HCT116 (cell line): ENCODE data around the gene PRRT4. TPM values are rescaled to one million over a fixed set of nuclear protein-coding genes. Genes with fewer than 3 reads are reported as not detected.

Experiments used
- ATAC-seq: fragments of 200-7000 bp; cut with Tn5 transposase; 2 replicates; pipeline ENCODE4 v1.9.1; 2020; ENCODE audit warnings: mild to moderate bottlenecking, moderate library complexity
- BruUV-seq: library from RNA; stranded (reverse); fragments of 400-500 nt; replicated peaks from 2 replicates; lab custom pipeline; 2021; lab: Mats Ljungman, UMichigan
- CTCF ChIA-PET: fragments of 300-600 bp; sonication (Branson Sonifier 250); formaldehyde crosslinking; loops from one replicate; lab custom pipeline; 2021; ENCODE audit warnings: antibody characterized with exemption; lab: Charles Lee
- POLR2A ChIA-PET: fragments of 300-600, 350-600 bp; sonication (Branson Sonifier 250); formaldehyde crosslinking; loops from one replicate; lab custom pipeline; 2021; ENCODE audit warnings: antibody characterized with exemption; lab: Charles Lee
- RAD21 ChIA-PET, 2 experiments: fragments of 300-600 bp; sonication (Branson Sonifier 250); formaldehyde crosslinking; loops; one replicate each; lab custom pipeline; 2023; ENCODE audit warnings: low total read pairs in 2 of 2; ENCODE audit not compliant: uncharacterized antibody in 2 of 2, unreplicated experiment in 2 of 2, low non-redundant PET in 1 of 2; lab: Charles Lee
- DNase-seq: peaks from one replicate; pipeline ENCODE4 v3.0.0-alpha.2; 2010; ENCODE audit warnings: low read depth, low spot score
- H2AFZ ChIP-seq: fragments of 200-600 bp; shearing (Covaris generic), sonication (generic); 2 replicates; pipeline ENCODE4 v1.6.1; 2017; ENCODE audit warnings: low read depth, mixed run types, mixed read lengths, antibody characterized with exemption, low read length; ENCODE audit not compliant: poor library complexity, severe bottlenecking
- H3K27ac ChIP-seq: 2 replicates; pipeline ENCODE4 v1.5.1; 2012; ENCODE audit warnings: low read depth, low read length
- H3K27me3 ChIP-seq: fragments of 200-600 bp; sonication (generic); 2 replicates; pipeline ENCODE4 v1.6.1; 2016; ENCODE audit warnings: mixed run types, low read length, mixed read lengths; ENCODE audit not compliant: insufficient read depth
- H3K36me3 ChIP-seq, 2 experiments: fragments of 200-500 bp in 1 of 2; fragments of 200-600 bp in 1 of 2; sonication (Bioruptor generic) in 1 of 2; sonication (generic) in 1 of 2; 2 replicates each; pipeline versions ENCODE4 v1.5.1 to v1.6.1; 2014 to 2016; ENCODE audit warnings: low read length in 2 of 2, inconsistent platforms in 1 of 2, mixed read lengths in 1 of 2, mixed run types in 1 of 2; ENCODE audit not compliant: insufficient read depth in 2 of 2, control insufficient read depth in 1 of 2
- H3K4me1 ChIP-seq, 2 experiments: fragments of 200-600 bp in 1 of 2; sonication (generic) in 1 of 2; 2 replicates each; pipeline versions ENCODE4 v1.5.1 to v1.6.1; 2012 to 2017; ENCODE audit warnings: low read length in 2 of 2, inconsistent platforms in 1 of 2, mild to moderate bottlenecking in 1 of 2, mixed read lengths in 1 of 2, mixed run types in 1 of 2, moderate library complexity in 1 of 2; ENCODE audit not compliant: insufficient read depth in 2 of 2, control insufficient read depth in 1 of 2
- H3K4me2 ChIP-seq: fragments of 200-600 bp; sonication (generic); 2 replicates; pipeline ENCODE4 v1.6.1; 2017; ENCODE audit warnings: mixed run types, low read length, mixed read lengths
- H3K4me3 ChIP-seq, 2 experiments: fragments of 200-600 bp in 1 of 2; sonication (generic) in 1 of 2; replicated peaks in 1 of 2; 2 replicates each; pipeline ENCODE4 v1.5.1; 2011 to 2016; ENCODE audit warnings: low read length in 2 of 2, control low read depth in 1 of 2, low read depth in 1 of 2, mild to moderate bottlenecking in 1 of 2, mixed read lengths in 1 of 2, mixed run types in 1 of 2
- H3K79me2 ChIP-seq: fragments of 200-600 bp; sonication (generic); 2 replicates; pipeline ENCODE4 v1.6.1; 2017; ENCODE audit warnings: mild to moderate bottlenecking, mixed run types, low read length, moderate library complexity, mixed read lengths; ENCODE audit not compliant: insufficient read depth
- H3K9ac ChIP-seq: fragments of 200-600 bp; sonication (generic); 2 replicates; pipeline ENCODE4 v1.6.1; 2016; ENCODE audit warnings: low read length, mixed read lengths
- H3K9me2 ChIP-seq: fragments of 200-600 bp; sonication (generic), shearing (Covaris generic); 2 replicates; pipeline ENCODE4 v1.6.1; 2017; ENCODE audit warnings: mixed run types, mild to moderate bottlenecking, moderate library complexity; ENCODE audit not compliant: insufficient read depth
- H3K9me3 ChIP-seq, 2 experiments: fragments of 200-500 bp in 1 of 2; fragments of 200-600 bp in 1 of 2; sonication (Bioruptor generic) in 1 of 2; sonication (generic) in 1 of 2; 2 replicates each; pipeline ENCODE4 v1.6.1; 2014 to 2017; ENCODE audit warnings: low read length in 2 of 2, mixed read lengths in 2 of 2, inconsistent platforms in 1 of 2, low read depth in 1 of 2, mild to moderate bottlenecking in 1 of 2, mixed run types in 1 of 2, moderate library complexity in 1 of 2; ENCODE audit not compliant: control insufficient read depth in 1 of 2, insufficient read depth in 1 of 2
- H4K20me1 ChIP-seq: fragments of 200-600 bp; sonication (generic), shearing (Covaris generic); 2 replicates; pipeline ENCODE4 v1.6.1; 2017; ENCODE audit warnings: mixed run types, mild to moderate bottlenecking, moderate library complexity; ENCODE audit not compliant: insufficient read depth
- ELF1 ChIP-seq: IDR thresholded peaks from 2 replicates; pipeline ENCODE4 v1.6.1; 2012; ENCODE audit warnings: low read depth, borderline replicate concordance
- intact Hi-C: fragments of 100-400 bp; cut with micrococcal nuclease; formaldehyde crosslinking; loops from 2 replicates; pipeline ENCODE4 v1.10.0; 2022
- total RNA-seq: library from RNA; stranded (reverse); gene quantifications from one replicate; pipeline ENCODE4 v1.2.1, GENCODE V29; 2021; ENCODE audit not compliant: unreplicated experiment
- TF ChIP-seq, protein P1 (sequence below): IDR thresholded peaks from 2 replicates; pipeline ENCODE4 v1.6.1; 2012; ENCODE audit warnings: low read depth
- TF ChIP-seq, protein P2 (sequence below): IDR thresholded peaks from 2 replicates; pipeline ENCODE4 v1.6.1; 2012

PRRT4 gene
- total RNA-seq, 1 experiment from 2014 or later: 4.0 TPM

DNA sequence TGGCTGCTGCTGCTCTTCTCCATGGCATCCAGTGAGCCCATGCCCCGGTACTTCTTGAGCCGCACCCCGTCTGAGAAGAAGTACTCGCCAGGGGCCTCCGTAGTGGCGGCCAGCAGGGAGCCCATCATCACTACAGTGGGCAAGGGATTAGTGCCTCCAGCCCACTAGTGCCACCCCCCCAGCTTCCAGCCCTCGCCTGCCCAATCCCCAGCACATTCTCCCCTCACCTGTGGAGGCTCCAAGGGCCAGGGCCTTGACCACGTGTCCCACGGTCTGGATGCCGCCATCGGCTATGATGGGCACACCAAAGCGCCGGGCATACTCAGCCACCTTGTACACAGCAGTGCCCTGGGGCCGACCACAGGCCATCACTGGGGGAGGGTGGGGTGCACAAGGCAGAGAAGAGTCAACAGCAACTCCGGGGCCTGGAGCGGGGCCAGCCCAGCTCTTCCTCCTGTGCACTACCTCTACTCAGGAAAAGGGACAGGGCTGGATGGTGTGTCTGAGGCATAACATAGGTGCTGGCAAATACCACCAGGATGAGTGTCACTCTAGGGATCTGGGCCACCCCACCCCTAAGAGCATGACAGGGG is 33.5 kb upstream of the PRRT4 start:
- Histone ChIP-seq H3K4me3 (no peak overlapping the region), H3K27me3 (no peaks in the 10 kb centered on the region), H4K20me1 (no peaks in the 10 kb centered on the region; the same call in 1 of the 2 replicates), H3K36me3 (peaks cover 30 to 55% of the 10 kb centered on the region in 2 experiments), H3K27ac (no peak overlapping the region), H2AFZ (no peak overlapping the region), H3K4me1 (no peaks in the 10 kb centered on the region), H3K9me2 (no peaks in the 10 kb centered on the region), H3K9me3 (no peaks in the 10 kb centered on the region), H3K4me2 (no peak overlapping the region), H3K9ac (no peak overlapping the region), H3K79me2 (no peaks in the 10 kb centered on the region)
- intact Hi-C loops: no loop called here
- TF ChIP-seq, protein P1, sequence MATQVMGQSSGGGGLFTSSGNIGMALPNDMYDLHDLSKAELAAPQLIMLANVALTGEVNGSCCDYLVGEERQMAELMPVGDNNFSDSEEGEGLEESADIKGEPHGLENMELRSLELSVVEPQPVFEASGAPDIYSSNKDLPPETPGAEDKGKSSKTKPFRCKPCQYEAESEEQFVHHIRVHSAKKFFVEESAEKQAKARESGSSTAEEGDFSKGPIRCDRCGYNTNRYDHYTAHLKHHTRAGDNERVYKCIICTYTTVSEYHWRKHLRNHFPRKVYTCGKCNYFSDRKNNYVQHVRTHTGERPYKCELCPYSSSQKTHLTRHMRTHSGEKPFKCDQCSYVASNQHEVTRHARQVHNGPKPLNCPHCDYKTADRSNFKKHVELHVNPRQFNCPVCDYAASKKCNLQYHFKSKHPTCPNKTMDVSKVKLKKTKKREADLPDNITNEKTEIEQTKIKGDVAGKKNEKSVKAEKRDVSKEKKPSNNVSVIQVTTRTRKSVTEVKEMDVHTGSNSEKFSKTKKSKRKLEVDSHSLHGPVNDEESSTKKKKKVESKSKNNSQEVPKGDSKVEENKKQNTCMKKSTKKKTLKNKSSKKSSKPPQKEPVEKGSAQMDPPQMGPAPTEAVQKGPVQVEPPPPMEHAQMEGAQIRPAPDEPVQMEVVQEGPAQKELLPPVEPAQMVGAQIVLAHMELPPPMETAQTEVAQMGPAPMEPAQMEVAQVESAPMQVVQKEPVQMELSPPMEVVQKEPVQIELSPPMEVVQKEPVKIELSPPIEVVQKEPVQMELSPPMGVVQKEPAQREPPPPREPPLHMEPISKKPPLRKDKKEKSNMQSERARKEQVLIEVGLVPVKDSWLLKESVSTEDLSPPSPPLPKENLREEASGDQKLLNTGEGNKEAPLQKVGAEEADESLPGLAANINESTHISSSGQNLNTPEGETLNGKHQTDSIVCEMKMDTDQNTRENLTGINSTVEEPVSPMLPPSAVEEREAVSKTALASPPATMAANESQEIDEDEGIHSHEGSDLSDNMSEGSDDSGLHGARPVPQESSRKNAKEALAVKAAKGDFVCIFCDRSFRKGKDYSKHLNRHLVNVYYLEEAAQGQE: no peak
- TF ChIP-seq ELF1: no peak
- TF ChIP-seq, protein P2, sequence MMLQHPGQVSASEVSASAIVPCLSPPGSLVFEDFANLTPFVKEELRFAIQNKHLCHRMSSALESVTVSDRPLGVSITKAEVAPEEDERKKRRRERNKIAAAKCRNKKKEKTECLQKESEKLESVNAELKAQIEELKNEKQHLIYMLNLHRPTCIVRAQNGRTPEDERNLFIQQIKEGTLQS: no peak
- CTCF ChIA-PET: interaction anchor here (1.6 kb wide), 1 partner anchor 13 kb away, joined by 3 read pairs; no protein-coding TSS in a partner anchor
- no peak for ATAC-seq
- BruUV-seq: no TSS peak
- RAD21 ChIA-PET: no interaction called here
- POLR2A ChIA-PET: no interaction called here
- no peak for DNase-seq
